Neural progenitor cell (in vitro differentiated cells): ENCODE measurements around the gene UBE2E1.

Source experiments
- CTCF ChIP-seq: fragments of 200-600 bp; sonication (generic); IDR thresholded peaks from 2 replicates; pipeline ENCODE4 v1.5.1; 2017; ENCODE audit warnings: antibody characterized with exemption, mild to moderate bottlenecking
- EZH2 ChIP-seq: fragments of 200-600 bp; sonication (generic); IDR thresholded peaks from 2 replicates; pipeline ENCODE4 v1.6.1; 2017; ENCODE audit warnings: antibody characterized with exemption, mild to moderate bottlenecking, moderate library complexity
- EZH2phosphoT487 ChIP-seq: fragments of 200-600 bp; sonication (generic); IDR thresholded peaks from 2 replicates; pipeline ENCODE4 v1.6.1; 2017; ENCODE audit warnings: antibody characterized with exemption

GRCh38 chr3:23821858-23822257 lies 16.1 kb downstream of the UBE2E1 start:
- TF ChIP-seq CTCF: no peak
- no peak for TF ChIP-seq EZH2phosphoT487
- TF ChIP-seq EZH2: no peak
